Hepatocyte (in vitro differentiated cells): ENCODE data around the gene FAF1. TPM values are rescaled to one million over a fixed set of nuclear protein-coding genes. Genes with fewer than 3 reads are reported as not detected.

Source experiments
- DNase-seq: peaks from one replicate; pipeline ENCODE4 v3.0.0-alpha.2; 2016; ENCODE audit warnings: low spot score
- H2AFZ ChIP-seq: fragments of 200-600 bp; sonication (generic); 2 replicates; pipeline ENCODE4 v1.6.0; 2016; ENCODE audit warnings: antibody characterized with exemption, mild to moderate bottlenecking
- H3K27ac ChIP-seq: fragments of 200-600 bp; sonication (generic); 2 replicates; pipeline ENCODE4 v1.5.1; 2016; ENCODE audit warnings: mild to moderate bottlenecking
- H3K27me3 ChIP-seq: fragments of 200-600 bp; sonication (generic); 2 replicates; pipeline ENCODE4 v1.6.1; 2016
- H3K36me3 ChIP-seq: fragments of 200-600 bp; sonication (generic); replicated peaks from 2 replicates; pipeline ENCODE4 v1.5.1; 2016; ENCODE audit warnings: low read depth; ENCODE audit not compliant: insufficient read depth
- H3K4me1 ChIP-seq: fragments of 200-600 bp; sonication (generic); 2 replicates; pipeline ENCODE4 v1.5.1; 2016; ENCODE audit warnings: mild to moderate bottlenecking, moderate library complexity; ENCODE audit not compliant: insufficient read depth
- H3K4me2 ChIP-seq: fragments of 200-600 bp; sonication (generic); 2 replicates; pipeline ENCODE4 v1.6.0; 2016
- H3K4me3 ChIP-seq: fragments of 200-600 bp; sonication (generic); 2 replicates; pipeline ENCODE4 v1.5.1; 2016; ENCODE audit warnings: mild to moderate bottlenecking
- H3K79me2 ChIP-seq: fragments of 200-600 bp; sonication (generic); 2 replicates; pipeline ENCODE4 v1.6.0; 2017; ENCODE audit warnings: mild to moderate bottlenecking
- H3K9me2 ChIP-seq: fragments of 200-600 bp; sonication (generic); replicated peaks from 2 replicates; pipeline ENCODE4 v1.6.0; 2017; ENCODE audit warnings: mild to moderate bottlenecking; ENCODE audit not compliant: insufficient read depth
- H3K9me3 ChIP-seq: fragments of 200-600 bp; sonication (generic); 2 replicates; pipeline ENCODE4 v1.5.1; 2016; ENCODE audit warnings: low read depth, mild to moderate bottlenecking
- H4K20me1 ChIP-seq: fragments of 200-600 bp; sonication (generic); 2 replicates; pipeline ENCODE4 v1.6.0; 2016; ENCODE audit warnings: mild to moderate bottlenecking; ENCODE audit not compliant: insufficient read depth, poor library complexity, severe bottlenecking
- CTCF ChIP-seq: fragments of 200-600 bp; sonication (generic); IDR thresholded peaks from 2 replicates; pipeline ENCODE4 v1.5.1; 2016; ENCODE audit warnings: antibody characterized with exemption, mild to moderate bottlenecking; ENCODE audit not compliant: poor library complexity
- EZH2 ChIP-seq: fragments of 200-600 bp; sonication (generic); IDR thresholded peaks from 2 replicates; pipeline ENCODE4 v1.6.1; 2016; ENCODE audit warnings: antibody characterized with exemption, mild to moderate bottlenecking, borderline replicate concordance
- EZH2phosphoT487 ChIP-seq: fragments of 200-600 bp; sonication (generic); IDR thresholded peaks from one replicate; pipeline ENCODE4 v1.6.1; 2018; ENCODE audit warnings: antibody characterized with exemption, mild to moderate bottlenecking, low read depth, moderate library complexity; ENCODE audit not compliant: unreplicated experiment, severe bottlenecking
- WGBS: methylation state at CpG from one replicate; pipeline ENCODE4 v1.1.6; 2016; ENCODE audit warnings: low lambda C conversion rate; ENCODE audit errors: missing lambda C conversion rate; 5-methylcytosine and 5-hydroxymethylcytosine counted together
- polyA plus RNA-seq: library from polyadenylated mRNA; unstranded; fragments of >200 nt; fragmentation: Nextera tagmentation; extraction: Ambion mirVana; gene quantifications from 2 replicates; pipeline ENCODE4 v1.2.1, GENCODE V29; 2016
- total RNA-seq: library from RNA; depleted of rRNA; stranded (reverse); fragments of >200 nt; gene quantifications from 2 replicates; pipeline ENCODE4 v1.2.3, GENCODE V29; 2014

The FAF1 gene
- total and polyA plus RNA-seq, 2 experiments from 2014 or later, result 25.7 to 35.5 TPM

GRCh38 chr1:50527249-50527986 lies 432.6 kb downstream of the FAF1 start:
- Histone ChIP-seq H3K9me2 (no peaks in the 10 kb centered on the region), H3K4me2 (no peak overlapping the region), H3K79me2 (no peaks in the 10 kb centered on the region), H3K4me3 (no peak overlapping the region), H3K4me1 (no peaks in the 10 kb centered on the region), H3K9me3 (no peaks in the 10 kb centered on the region), H3K27me3 (no peaks in the 10 kb centered on the region), H3K36me3 (no peaks in the 10 kb centered on the region), H3K27ac (no peak overlapping the region), H4K20me1 (no peaks in the 10 kb centered on the region), H2AFZ (no peak overlapping the region)
- 88% methylated on average over 3 of the region's 3 CpGs for WGBS
- DNase-seq, result no peak
- TF ChIP-seq EZH2phosphoT487 (no peak), CTCF (no peak), EZH2 (no peak)

GRCh38 chr1:50526431-50526830 lies 433.6 kb downstream of the FAF1 start:
- no peaks in the 10 kb centered on the region for H3K9me3 ChIP-seq
- H3K36me3 ChIP-seq, result no peaks in the 10 kb centered on the region
- H3K79me2 ChIP-seq, result no peaks in the 10 kb centered on the region
- no peaks in the 10 kb centered on the region for H3K4me1 ChIP-seq
- H3K4me3 ChIP-seq, result no peak overlapping the region
- H3K4me2 ChIP-seq, result no peak overlapping the region
- TF ChIP-seq EZH2phosphoT487 (no peak), EZH2 (no peak), CTCF (no peak)
- H4K20me1 ChIP-seq, result no peaks in the 10 kb centered on the region
- 92% methylated on average over 1 of the region's 1 CpG for WGBS
- H2AFZ ChIP-seq, result no peak overlapping the region
- DNase-seq, result no peak
- no peaks in the 10 kb centered on the region for H3K9me2 ChIP-seq
- no peak overlapping the region for H3K27ac ChIP-seq
- H3K27me3 ChIP-seq, result no peaks in the 10 kb centered on the region

- 97% methylated on average over 3 of the region's 3 CpGs for WGBS
- Histone ChIP-seq H3K36me3 (no peaks in the 10 kb centered on the region), H2AFZ (no peak overlapping the region), H3K4me2 (no peak overlapping the region), H3K4me1 (no peaks in the 10 kb centered on the region), H3K79me2 (no peaks in the 10 kb centered on the region), H3K27me3 (no peaks in the 10 kb centered on the region), H4K20me1 (no peaks in the 10 kb centered on the region), H3K9me2 (no peaks in the 10 kb centered on the region), H3K27ac (no peak overlapping the region), H3K9me3 (no peaks in the 10 kb centered on the region), H3K4me3 (no peak overlapping the region)
- TF ChIP-seq EZH2, result no peak
- TF ChIP-seq CTCF, result no peak
- no peak for TF ChIP-seq EZH2phosphoT487
- DNase-seq, result no peak
Observed at GRCh38 chr1:50523548-50523947, 436.5 kb downstream of the FAF1 start.
